WERI-Rb-1 (cell line): ENCODE results near the gene VPS35L.
"Not testable (repeated sequence)": the region's sequence is repeated elsewhere in the genome, so short reads cannot be mapped to it uniquely, and the experiment has no call there.

Experiments
- DNase-seq: peaks from one replicate; pipeline ENCODE4 v3.0.0-alpha.2; 2020
- H3K27ac ChIP-seq: fragments of 250-450 bp; sonication (Bioruptor Pico); 2 replicates; pipeline ENCODE4 v1.5.1; 2020; ENCODE audit warnings: mild to moderate bottlenecking, moderate library complexity
- H3K27me3 ChIP-seq: fragments of 250-450 bp; sonication (Bioruptor Pico); 2 replicates; pipeline ENCODE4 v1.5.1; 2021; ENCODE audit warnings: mild to moderate bottlenecking, low read depth, moderate library complexity; ENCODE audit not compliant: insufficient read depth, severe bottlenecking
- H3K36me3 ChIP-seq: fragments of 250-450 bp; sonication (Bioruptor Pico); 2 replicates; pipeline ENCODE4 v1.5.1; 2020; ENCODE audit warnings: mild to moderate bottlenecking, moderate library complexity
- H3K4me3 ChIP-seq: 2 replicates; pipeline ENCODE4 v1.5.1; 2011; ENCODE audit warnings: low read depth, mild to moderate bottlenecking, control low read depth, low read length
- H3K9me3 ChIP-seq: fragments of 250-450 bp; sonication (Bioruptor Pico); 2 replicates; pipeline ENCODE4 v1.5.1; 2021; ENCODE audit warnings: mild to moderate bottlenecking, moderate library complexity; ENCODE audit not compliant: severe bottlenecking
- TF ChIP-seq, protein P1 (sequence below): IDR thresholded peaks from 2 replicates; pipeline ENCODE4 v1.5.1; 2011; ENCODE audit warnings: low read depth, mild to moderate bottlenecking, control low read depth, inconsistent platforms, low read length

Gene VPS35L

DNA sequence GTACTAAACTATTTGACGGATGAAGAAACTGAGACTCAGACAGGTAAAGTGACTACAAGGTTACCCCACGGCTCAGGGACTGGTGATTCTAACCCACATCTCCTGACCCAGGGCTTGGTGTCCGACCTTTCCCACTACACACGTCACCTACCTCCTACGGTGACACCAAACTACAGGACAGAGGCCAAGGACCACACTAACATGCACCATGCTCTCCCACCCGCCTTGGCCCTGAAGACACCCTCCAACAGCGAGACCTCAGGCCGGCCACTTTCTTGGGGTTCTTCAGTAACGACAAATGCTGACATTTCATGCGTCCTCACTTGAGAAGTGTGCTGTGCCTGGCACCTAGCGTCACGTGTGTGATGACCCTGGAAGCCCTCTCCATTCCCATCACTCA, 156.1 kb downstream of the VPS35L start:
- Histone ChIP-seq H3K27me3 (no peaks in the 10 kb centered on the region), H3K36me3 (peaks cover 83% of the 10 kb centered on the region), H3K4me3 (no peak overlapping the region), H3K9me3 (no peaks in the 10 kb centered on the region), H3K27ac (no peak overlapping the region)
- DNase-seq, result no peak
- TF ChIP-seq, protein P1, sequence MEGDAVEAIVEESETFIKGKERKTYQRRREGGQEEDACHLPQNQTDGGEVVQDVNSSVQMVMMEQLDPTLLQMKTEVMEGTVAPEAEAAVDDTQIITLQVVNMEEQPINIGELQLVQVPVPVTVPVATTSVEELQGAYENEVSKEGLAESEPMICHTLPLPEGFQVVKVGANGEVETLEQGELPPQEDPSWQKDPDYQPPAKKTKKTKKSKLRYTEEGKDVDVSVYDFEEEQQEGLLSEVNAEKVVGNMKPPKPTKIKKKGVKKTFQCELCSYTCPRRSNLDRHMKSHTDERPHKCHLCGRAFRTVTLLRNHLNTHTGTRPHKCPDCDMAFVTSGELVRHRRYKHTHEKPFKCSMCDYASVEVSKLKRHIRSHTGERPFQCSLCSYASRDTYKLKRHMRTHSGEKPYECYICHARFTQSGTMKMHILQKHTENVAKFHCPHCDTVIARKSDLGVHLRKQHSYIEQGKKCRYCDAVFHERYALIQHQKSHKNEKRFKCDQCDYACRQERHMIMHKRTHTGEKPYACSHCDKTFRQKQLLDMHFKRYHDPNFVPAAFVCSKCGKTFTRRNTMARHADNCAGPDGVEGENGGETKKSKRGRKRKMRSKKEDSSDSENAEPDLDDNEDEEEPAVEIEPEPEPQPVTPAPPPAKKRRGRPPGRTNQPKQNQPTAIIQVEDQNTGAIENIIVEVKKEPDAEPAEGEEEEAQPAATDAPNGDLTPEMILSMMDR, result no peak

- Histone ChIP-seq H3K36me3 (peaks cover 76% of the 10 kb centered on the region), H3K27ac (no peak overlapping the region), H3K27me3 (no peaks in the 10 kb centered on the region), H3K9me3 (no peaks in the 10 kb centered on the region), H3K4me3 (no peak overlapping the region)
- TF ChIP-seq, protein P1, result no peak
- DNase-seq, result no peak
Observed at GRCh38 chr16:19712418-19713058, 157.0 kb downstream of the VPS35L start.

- no peaks in the 10 kb centered on the region for H3K9me3 ChIP-seq
- H3K27me3 ChIP-seq, result no peaks in the 10 kb centered on the region
- no peak for DNase-seq
- peaks cover 68% of the 10 kb centered on the region for H3K36me3 ChIP-seq
- H3K27ac ChIP-seq, result no peak overlapping the region
- TF ChIP-seq, protein P1, result no peak
- no peak overlapping the region for H3K4me3 ChIP-seq
Observed at GRCh38 chr16:19713697-19714096, 158.2 kb downstream of the VPS35L start.

DNA sequence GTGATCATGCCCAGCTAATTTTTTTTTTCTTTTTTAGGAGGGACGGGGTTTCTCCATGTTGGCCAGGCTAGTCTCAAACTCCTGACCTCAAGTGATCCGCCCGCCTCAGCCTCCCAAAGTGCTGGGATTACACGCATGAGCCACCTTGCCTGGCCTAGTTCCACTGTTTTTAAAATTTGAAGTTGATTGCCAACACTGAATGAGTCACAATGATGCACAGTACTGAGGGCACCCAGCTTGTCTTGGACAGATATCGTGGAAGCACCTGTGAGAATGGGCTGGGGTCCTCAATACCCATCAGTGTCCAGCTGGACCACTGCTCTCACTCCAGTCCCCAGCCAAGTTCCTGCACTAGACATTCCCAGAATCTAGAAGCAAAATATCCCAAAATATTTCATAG, 160.1 kb downstream of the VPS35L start:
- TF ChIP-seq, protein P1, result no peak
- DNase-seq, result no peak
- Histone ChIP-seq H3K36me3 (peaks cover 50% of the 10 kb centered on the region), H3K4me3 (no peak overlapping the region), H3K27ac (no peak overlapping the region), H3K27me3 (no peaks in the 10 kb centered on the region), H3K9me3 (no peaks in the 10 kb centered on the region)

DNA sequence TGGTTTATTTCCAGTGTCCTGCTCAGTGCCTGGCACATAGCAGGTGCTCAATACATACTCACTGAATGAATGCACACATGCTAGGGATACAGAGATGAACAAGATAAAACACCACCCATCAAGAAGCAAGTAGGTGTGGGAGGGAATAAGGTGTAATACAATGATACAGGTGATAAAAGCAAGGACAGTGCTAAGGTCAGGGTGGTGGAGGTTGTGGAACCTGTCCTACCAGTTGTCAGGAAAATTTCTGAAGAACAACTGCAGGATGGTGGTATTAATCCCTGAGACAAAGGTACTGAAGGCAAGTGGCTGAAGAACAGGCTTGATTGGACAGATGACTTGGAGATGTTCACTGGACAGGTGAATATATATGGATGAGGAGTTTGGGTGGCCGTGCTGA, 160.7 kb downstream of the VPS35L start:
- Histone ChIP-seq H3K4me3 (no peak overlapping the region), H3K9me3 (no peaks in the 10 kb centered on the region), H3K27me3 (no peaks in the 10 kb centered on the region), H3K36me3 (peaks cover 47% of the 10 kb centered on the region), H3K27ac (no peak overlapping the region)
- DNase-seq, result no peak
- TF ChIP-seq, protein P1, result no peak

GRCh38 chr16:19716728-19717127, 161.2 kb downstream of the VPS35L start:
- H3K27ac ChIP-seq, result peak overlapping the region; percentile 92
- peaks cover 41% of the 10 kb centered on the region for H3K36me3 ChIP-seq
- not testable (repeated sequence) for H3K9me3 ChIP-seq, DNase-seq, H3K27me3 ChIP-seq
- peak overlapping the region; percentile 98 for H3K4me3 ChIP-seq
